Neural progenitor cell (in vitro differentiated cells): Measurements from ENCODE around the gene CTRL. TPM values are rescaled to one million over a fixed set of nuclear protein-coding genes. Genes with fewer than 3 reads are reported as not detected.

ENCODE experiments used
- DNase-seq: peaks from one replicate; pipeline ENCODE4 v3.0.0-alpha.2; 2016; ENCODE audit warnings: low spot score
- H2AFZ ChIP-seq: fragments of 200-600 bp; sonication (generic); replicated peaks from 2 replicates; pipeline ENCODE4 v1.6.1; 2016; ENCODE audit warnings: antibody characterized with exemption
- H3F3A ChIP-seq: fragments of 200-600 bp; sonication (generic); 2 replicates; pipeline ENCODE4 v1.6.1; 2016; ENCODE audit warnings: antibody characterized with exemption, low read depth
- H3K27ac ChIP-seq: fragments of 200-600 bp; sonication (generic); 2 replicates; pipeline ENCODE4 v1.5.1; 2016; ENCODE audit warnings: mild to moderate bottlenecking
- H3K27me3 ChIP-seq: fragments of 200-600 bp; sonication (generic); 2 replicates; pipeline ENCODE4 v1.6.1; 2016; ENCODE audit warnings: mild to moderate bottlenecking, moderate library complexity
- H3K36me3 ChIP-seq: fragments of 200-600 bp; sonication (generic); 2 replicates; pipeline ENCODE4 v1.5.1; 2016
- H3K4me1 ChIP-seq: fragments of 200-600 bp; sonication (generic); 2 replicates; pipeline ENCODE4 v1.6.1; 2016; ENCODE audit warnings: mixed run types
- H3K4me2 ChIP-seq: fragments of 200-600 bp; sonication (generic); 2 replicates; pipeline ENCODE4 v1.6.1; 2016
- H3K4me3 ChIP-seq: fragments of 200-600 bp; sonication (generic); 2 replicates; pipeline ENCODE4 v1.5.1; 2016
- H3K79me2 ChIP-seq: fragments of 200-600 bp; sonication (generic); 2 replicates; pipeline ENCODE4 v1.6.1; 2016; ENCODE audit warnings: low read depth
- H3K9ac ChIP-seq: fragments of 200-600 bp; sonication (generic); 2 replicates; pipeline ENCODE4 v1.6.1; 2016
- H3K9me3 ChIP-seq: fragments of 200-600 bp; sonication (generic); 2 replicates; pipeline ENCODE4 v1.5.1; 2016; ENCODE audit warnings: low read depth
- H4K20me1 ChIP-seq: fragments of 200-600 bp; sonication (generic); 2 replicates; pipeline ENCODE4 v1.6.1; 2016; ENCODE audit warnings: low read depth
- H3K27ac Mint-ChIP-seq: 3 replicates; pipeline ENCODE4 v1.8.0; 2021; ENCODE audit warnings: mixed read lengths
- H3K27me3 Mint-ChIP-seq: 2 replicates; pipeline ENCODE4 v1.8.0; 2022; ENCODE audit warnings: low read depth, mild to moderate bottlenecking, inconsistent platforms, moderate library complexity, mixed read lengths; ENCODE audit not compliant: insufficient read depth
- H3K36me3 Mint-ChIP-seq: 3 replicates; pipeline ENCODE4 v1.8.0; 2021; ENCODE audit warnings: mixed read lengths
- H3K4me1 Mint-ChIP-seq: 3 replicates; pipeline ENCODE4 v1.8.0; 2021; ENCODE audit warnings: mixed read lengths
- H3K4me3 Mint-ChIP-seq: 3 replicates; pipeline ENCODE4 v1.8.0; 2021; ENCODE audit warnings: mild to moderate bottlenecking, moderate library complexity, mixed read lengths
- H3K9me3 Mint-ChIP-seq: 3 replicates; pipeline ENCODE4 v1.8.0; 2020; ENCODE audit warnings: mixed read lengths
- CTCF ChIP-seq: fragments of 200-600 bp; sonication (generic); IDR thresholded peaks from 2 replicates; pipeline ENCODE4 v1.5.1; 2017; ENCODE audit warnings: antibody characterized with exemption, mild to moderate bottlenecking
- EZH2 ChIP-seq: fragments of 200-600 bp; sonication (generic); IDR thresholded peaks from 2 replicates; pipeline ENCODE4 v1.6.1; 2017; ENCODE audit warnings: antibody characterized with exemption, mild to moderate bottlenecking, moderate library complexity
- EZH2phosphoT487 ChIP-seq: fragments of 200-600 bp; sonication (generic); IDR thresholded peaks from 2 replicates; pipeline ENCODE4 v1.6.1; 2017; ENCODE audit warnings: antibody characterized with exemption
- total RNA-seq: library from RNA; depleted of rRNA; stranded (reverse); fragments of >200 nt; gene quantifications from 2 replicates; pipeline ENCODE4 v1.2.3, GENCODE V29; 2015; ENCODE audit warnings: low replicate concordance

CTRL gene
- total RNA-seq, 1 donor from 2014 or later = 0.45 TPM

DNA sequence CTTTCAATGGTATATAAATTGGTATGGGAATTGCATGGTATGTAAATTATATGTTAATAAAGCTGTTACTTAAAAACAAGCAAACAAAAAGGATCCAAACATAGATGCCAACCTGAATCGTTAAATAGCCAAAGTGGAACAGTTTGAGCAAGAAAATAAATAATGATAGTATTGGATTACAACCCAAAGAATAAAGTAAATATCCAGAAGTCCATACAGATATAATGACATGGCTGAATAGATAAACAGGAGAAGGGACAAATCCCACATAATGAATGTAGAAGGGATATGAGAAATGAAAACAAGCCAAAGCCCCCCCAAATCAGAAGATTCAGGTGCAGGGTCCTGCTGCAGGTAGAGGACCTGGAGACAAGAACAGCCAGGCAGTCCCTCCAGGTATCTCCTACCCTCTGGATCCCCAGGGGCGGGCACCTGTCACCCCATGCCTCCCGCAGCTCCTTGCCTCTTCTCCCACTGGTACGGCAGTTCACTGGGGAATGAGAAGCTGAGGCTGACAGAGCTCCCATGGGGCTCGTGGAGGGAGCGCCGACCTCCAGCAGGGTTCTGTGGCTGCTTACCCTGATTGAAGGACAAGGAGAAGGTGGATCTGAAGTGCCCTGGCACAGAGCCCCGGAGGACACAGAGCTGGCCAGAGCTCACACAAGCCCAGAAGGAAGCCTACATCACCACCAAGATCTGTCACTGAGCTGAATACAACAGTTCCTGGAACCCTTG, 22.1 kb upstream of the CTRL start:
- TF ChIP-seq CTCF (no peak), EZH2phosphoT487 (no peak), EZH2 (no peak)
- Histone ChIP-seq H3K9ac (no peak overlapping the region), H3K79me2 (no peaks in the 10 kb centered on the region), H3K4me2 (no peak overlapping the region), H3F3A (no peaks in the 10 kb centered on the region), H3K36me3 (no peaks in the 10 kb centered on the region), H3K4me1 (no peaks in the 10 kb centered on the region), H3K27ac (no peak overlapping the region), H3K27me3 (no peaks in the 10 kb centered on the region), H2AFZ (no peak overlapping the region), H3K4me3 (no peak overlapping the region), H4K20me1 (no peaks in the 10 kb centered on the region), H3K9me3 (no peaks in the 10 kb centered on the region)
- Mint-ChIP-seq H3K9me3 (no peaks in the 10 kb centered on the region), H3K4me1 (no peaks in the 10 kb centered on the region), H3K36me3 (no peaks in the 10 kb centered on the region), H3K27ac (no peak overlapping the region), H3K4me3 (no peak overlapping the region), H3K27me3 (peaks cover 3% of the 10 kb centered on the region)
- no peak for DNase-seq

DNA sequence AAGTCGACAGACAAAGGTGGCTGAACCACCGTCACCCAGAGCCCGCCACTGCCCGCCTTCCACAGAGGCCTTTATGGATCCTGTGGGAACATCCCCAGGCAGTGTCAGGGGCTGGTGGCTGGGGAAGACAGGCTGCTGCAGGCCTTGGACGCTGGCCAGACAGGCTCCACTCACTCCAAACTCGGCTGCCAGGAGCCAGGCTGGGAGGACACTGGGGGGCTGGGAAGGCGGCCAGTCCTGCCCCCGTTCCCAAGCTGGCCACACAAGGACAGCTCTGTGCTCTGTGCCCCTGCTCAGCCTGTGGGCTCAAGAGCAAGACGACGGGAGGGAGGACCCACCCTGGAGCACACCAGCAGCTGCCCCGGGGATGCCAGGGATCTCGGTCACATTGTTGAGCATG, 19.8 kb upstream of the CTRL start:
- Mint-ChIP-seq H3K27ac (no peak overlapping the region), H3K27me3 (peaks cover 6% of the 10 kb centered on the region), H3K4me1 (no peaks in the 10 kb centered on the region), H3K4me3 (no peak overlapping the region), H3K36me3 (no peaks in the 10 kb centered on the region), H3K9me3 (no peaks in the 10 kb centered on the region)
- Histone ChIP-seq H3K36me3 (no peaks in the 10 kb centered on the region), H3K4me3 (no peak overlapping the region), H3K4me1 (no peaks in the 10 kb centered on the region), H3K9me3 (no peaks in the 10 kb centered on the region), H3K4me2 (no peak overlapping the region), H2AFZ (no peak overlapping the region), H3F3A (no peaks in the 10 kb centered on the region), H3K27ac (no peak overlapping the region), H3K79me2 (no peaks in the 10 kb centered on the region), H4K20me1 (no peaks in the 10 kb centered on the region), H3K9ac (no peak overlapping the region), H3K27me3 (no peaks in the 10 kb centered on the region)
- DNase-seq = no peak
- TF ChIP-seq EZH2phosphoT487 (no peak), CTCF (no peak), EZH2 (no peak)

DNA sequence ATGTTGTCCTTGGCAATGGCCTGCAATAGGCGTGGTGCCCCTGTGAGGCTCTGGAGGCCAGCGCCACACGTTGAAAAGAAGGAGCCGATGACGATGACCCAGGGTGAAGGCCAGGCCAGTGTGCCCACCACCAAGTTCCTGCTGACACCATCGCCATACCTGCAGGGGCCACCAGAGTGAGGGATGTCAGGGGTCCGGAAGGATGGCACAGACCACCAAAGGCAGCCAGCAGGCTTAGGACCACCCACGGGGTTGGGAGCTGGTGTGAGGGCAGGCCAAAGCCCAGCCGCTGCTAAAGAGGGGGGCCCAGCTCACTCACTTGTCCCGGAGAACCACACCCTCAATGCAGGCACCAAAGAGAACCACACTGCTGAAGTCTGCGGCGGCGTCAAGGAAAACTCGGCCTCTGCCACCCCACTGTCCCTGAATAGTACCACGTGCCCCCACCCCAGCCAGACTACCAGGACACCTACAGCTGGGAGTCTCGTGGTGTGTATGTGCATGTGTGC, 18.7 kb upstream of the CTRL start:
- H3K9ac ChIP-seq = no peak overlapping the region
- no peak overlapping the region for H3K27ac ChIP-seq
- Mint-ChIP-seq H3K36me3 (no peaks in the 10 kb centered on the region), H3K4me1 (no peaks in the 10 kb centered on the region), H3K27me3 (peaks cover 6% of the 10 kb centered on the region), H3K27ac (no peak overlapping the region), H3K4me3 (no peak overlapping the region), H3K9me3 (no peaks in the 10 kb centered on the region)
- H3K4me3 ChIP-seq = no peak overlapping the region
- no peaks in the 10 kb centered on the region for H3K4me1 ChIP-seq
- DNase-seq = no peak
- H2AFZ ChIP-seq = no peak overlapping the region
- no peaks in the 10 kb centered on the region for H3K79me2 ChIP-seq
- no peaks in the 10 kb centered on the region for H3K27me3 ChIP-seq
- no peak for TF ChIP-seq CTCF
- no peak for TF ChIP-seq EZH2phosphoT487
- TF ChIP-seq EZH2 = no peak
- H3K9me3 ChIP-seq = no peaks in the 10 kb centered on the region
- no peaks in the 10 kb centered on the region for H3F3A ChIP-seq
- H3K4me2 ChIP-seq = no peak overlapping the region
- no peaks in the 10 kb centered on the region for H3K36me3 ChIP-seq
- no peaks in the 10 kb centered on the region for H4K20me1 ChIP-seq
